SK-N-SH treated with all-trans-retinoic acid at 6 μM for 48 hours (cell line): Measurements from ENCODE around the gene ZNF444.

Experiments used
- ARNTL ChIP-seq: fragments of 450-650 bp; formaldehyde crosslinking; IDR thresholded peaks from 2 replicates; pipeline ENCODE4 v1.5.0; 2020; ENCODE audit warnings: low read depth, mild to moderate bottlenecking, moderate library complexity, borderline replicate concordance
- CREB5 ChIP-seq: fragments of 250-450 bp; sonication (Bioruptor Pico); IDR thresholded peaks from 2 replicates; pipeline ENCODE4 v1.5.1; 2020; ENCODE audit warnings: low read depth, mild to moderate bottlenecking, moderate library complexity
- CSDC2 ChIP-seq: fragments of 250-450 bp; sonication (Bioruptor Pico); IDR thresholded peaks from 2 replicates; pipeline ENCODE4 v1.5.0; 2020; ENCODE audit warnings: mild to moderate bottlenecking, moderate library complexity
- ESRRG ChIP-seq: fragments of 250-450 bp; sonication (Bioruptor Pico); IDR thresholded peaks from 2 replicates; pipeline ENCODE4 v1.6.1; 2021; ENCODE audit warnings: mild to moderate bottlenecking
- GLIS3 ChIP-seq: fragments of 250-450 bp; sonication (Bioruptor Pico); IDR thresholded peaks from 2 replicates; pipeline ENCODE4 v1.5.0; 2020; ENCODE audit warnings: mild to moderate bottlenecking, moderate library complexity
- ISL1 ChIP-seq: fragments of 250-450 bp; sonication (Bioruptor Pico); IDR thresholded peaks from 2 replicates; pipeline ENCODE4 v2.1.2; 2022; ENCODE audit warnings: mild to moderate bottlenecking, moderate library complexity
- OSR1 ChIP-seq: fragments of 250-450 bp; sonication (Bioruptor Pico); IDR thresholded peaks from 2 replicates; pipeline ENCODE4 v1.8.0; 2022; ENCODE audit warnings: moderate library complexity, mild to moderate bottlenecking, inconsistent platforms
- PATZ1 ChIP-seq: fragments of 250-450 bp; sonication (Bioruptor Pico); IDR thresholded peaks from 2 replicates; pipeline ENCODE4 v1.8.0; 2020; ENCODE audit warnings: mild to moderate bottlenecking, moderate library complexity, borderline replicate concordance
- RARB ChIP-seq: fragments of 250-450 bp; sonication (Bioruptor Pico); IDR thresholded peaks from 2 replicates; pipeline ENCODE4 v1.8.0; 2021; ENCODE audit warnings: mild to moderate bottlenecking, moderate library complexity
- TOX ChIP-seq: fragments of 250-450 bp; sonication (Bioruptor Pico); IDR thresholded peaks from 2 replicates; pipeline ENCODE4 v1.8.0; 2021; ENCODE audit warnings: mild to moderate bottlenecking, moderate library complexity, borderline replicate concordance
- ZNF8 ChIP-seq: fragments of 450-650 bp; formaldehyde crosslinking; IDR thresholded peaks from 2 replicates; pipeline ENCODE4 v1.5.0; 2020; ENCODE audit warnings: mild to moderate bottlenecking, moderate library complexity

- no peak for TF ChIP-seq RARB (CRISPR knock-in tag)
- TF ChIP-seq ZNF8 (CRISPR knock-in tag): no peak
- no peak for TF ChIP-seq ISL1 (CRISPR knock-in tag)
- no peak for TF ChIP-seq CSDC2
- TF ChIP-seq ESRRG (CRISPR knock-in tag): no peak
- TF ChIP-seq CREB5 (CRISPR knock-in tag): no peak
- no peak for TF ChIP-seq GLIS3 (CRISPR knock-in tag)
- TF ChIP-seq OSR1 (CRISPR knock-in tag): no peak
- no peak for TF ChIP-seq PATZ1 (CRISPR knock-in tag)
- TF ChIP-seq TOX (CRISPR knock-in tag): no peak
- TF ChIP-seq ARNTL: no peak
These were observed 3.7 kb upstream of the ZNF444 start for GRCh38 chr19:56137405-56137804.
